NOMO-1 treated with DMSO at 0.1 percent for 48 hours (cell line): ENCODE results near the gene LTA4H.
"Not testable (repeated sequence)": the region's sequence is repeated elsewhere in the genome, so short reads cannot be mapped to it uniquely, and the experiment has no call there.

Source experiments
- DNase-seq: peaks from one replicate; lab custom pipeline; 2025; ENCODE audit not compliant: unreplicated experiment; lab: John Stamatoyannopoulos, UW

LTA4H gene

GRCh38 chr12:95993907-95994306 lies 41.5 kb downstream of the LTA4H start:
- DNase-seq = no peak

- no peak for DNase-seq
Measured at GRCh38 chr12:95990136-95990535, 45.3 kb downstream of the LTA4H start.

GRCh38 chr12:95989504-95990123 lies 45.8 kb downstream of the LTA4H start:
- DNase-seq = no peak

- DNase-seq = no peak
Measured at GRCh38 chr12:95988506-95989275, 46.7 kb downstream of the LTA4H start.

GRCh38 chr12:95986635-95987570 lies 48.5 kb downstream of the LTA4H start:
- no peak for DNase-seq

GRCh38 chr12:95984682-95985081 lies 50.7 kb downstream of the LTA4H start:
- no peak for DNase-seq

- DNase-seq = no peak
Measured at GRCh38 chr12:95982602-95983001, 52.8 kb downstream of the LTA4H start.

GRCh38 chr12:95980437-95980836 lies 55.0 kb downstream of the LTA4H start:
- no peak for DNase-seq

- no peak for DNase-seq
Measured at GRCh38 chr12:95978774-95979173, 56.6 kb downstream of the LTA4H start.

GRCh38 chr12:95978351-95978750 lies 57.0 kb downstream of the LTA4H start:
- no peak for DNase-seq

- DNase-seq = no peak
Measured at GRCh38 chr12:95977764-95978305, 57.6 kb downstream of the LTA4H start.

GRCh38 chr12:95976416-95976832 lies 59.0 kb downstream of the LTA4H start:
- no peak for DNase-seq

GRCh38 chr12:95975491-95975890 lies 59.9 kb downstream of the LTA4H start:
- no peak for DNase-seq

GRCh38 chr12:95974358-95974757 lies 61.0 kb downstream of the LTA4H start:
- DNase-seq = no peak

GRCh38 chr12:95972832-95973456 lies 62.4 kb downstream of the LTA4H start:
- DNase-seq = peak; percentile 65

- no peak for DNase-seq
Measured at GRCh38 chr12:95970905-95971304, 64.5 kb downstream of the LTA4H start.

GRCh38 chr12:95969116-95969515 lies 66.3 kb downstream of the LTA4H start:
- DNase-seq = not testable (repeated sequence)

GRCh38 chr12:95967301-95967700 lies 68.1 kb downstream of the LTA4H start:
- DNase-seq = no peak

- DNase-seq = no peak
Measured at GRCh38 chr12:95966287-95966870, 69.0 kb downstream of the LTA4H start.

- DNase-seq = peak; percentile 63
Measured at GRCh38 chr12:95963096-95963495, 72.3 kb downstream of the LTA4H start.
